K562 (cell line): ENCODE data around the gene TRIM38.

ENCODE experiments used
- FOXM1 ChIP-seq, 2 experiments: fragments of 450-650 bp in 1 of 2; sonication (generic) in 1 of 2; formaldehyde crosslinking in 1 of 2; IDR thresholded peaks; 2 replicates each; pipeline versions ENCODE4 v1.6.1 to v1.9.0; 2017 to 2022; ENCODE audit warnings: low read depth in 2 of 2, mild to moderate bottlenecking in 2 of 2, missing genetic modification reagents in 1 of 2, moderate library complexity in 1 of 2
- HDAC6 ChIP-seq: IDR thresholded peaks from 2 replicates; pipeline ENCODE4 v1.6.1; 2012; ENCODE audit warnings: low read depth, mild to moderate bottlenecking, control low read depth, inconsistent platforms, low read length, moderate library complexity
- MAFF ChIP-seq: IDR thresholded peaks from 2 replicates; pipeline ENCODE4 v1.6.1; 2012; ENCODE audit warnings: low read length, improper control_type of control experiment
- POLR2A ChIP-seq: fragments of 450-650 bp; conservative IDR thresholded peaks from 2 replicates; pipeline ENCODE4 v1.6.1; 2016
- POLR2AphosphoS5 ChIP-seq: IDR thresholded peaks from 2 replicates; pipeline ENCODE4 v1.6.1; 2011; ENCODE audit warnings: mild to moderate bottlenecking, low read depth, low read length, moderate library complexity; ENCODE audit not compliant: control insufficient read depth, insufficient read depth
- SRSF3 ChIP-seq: fragments of 200-400 bp; formaldehyde crosslinking; IDR thresholded peaks from 2 replicates; pipeline ENCODE4 v1.6.1; 2016; ENCODE audit warnings: mild to moderate bottlenecking, low read length, moderate library complexity; ENCODE audit not compliant: insufficient read depth
- TF ChIP-seq, protein P1 (sequence below), 3 experiments: IDR thresholded peaks in 2 of 3; conservative IDR thresholded peaks in 1 of 3; 2 replicates each; pipeline ENCODE4 v1.5.1; 2011 to 2012; ENCODE audit warnings: low read length in 3 of 3, mild to moderate bottlenecking in 3 of 3, control low read depth in 2 of 3, improper control_type of control experiment in 1 of 3, inconsistent platforms in 1 of 3, low read depth in 1 of 3, mixed read lengths in 1 of 3, moderate library complexity in 1 of 3; ENCODE audit not compliant: insufficient read depth in 2 of 3
- TF ChIP-seq, protein P2 (sequence below): fragments of 250-450 bp; sonication (Bioruptor Pico); IDR thresholded peaks from 2 replicates; pipeline ENCODE4 v1.5.0; 2020; ENCODE audit warnings: mild to moderate bottlenecking, borderline replicate concordance
- TF ChIP-seq, protein P3 (sequence below): fragments of 450-650 bp; formaldehyde crosslinking; IDR thresholded peaks from 2 replicates; pipeline ENCODE4 v1.4.0; 2022; ENCODE audit warnings: mild to moderate bottlenecking, moderate library complexity

DNA sequence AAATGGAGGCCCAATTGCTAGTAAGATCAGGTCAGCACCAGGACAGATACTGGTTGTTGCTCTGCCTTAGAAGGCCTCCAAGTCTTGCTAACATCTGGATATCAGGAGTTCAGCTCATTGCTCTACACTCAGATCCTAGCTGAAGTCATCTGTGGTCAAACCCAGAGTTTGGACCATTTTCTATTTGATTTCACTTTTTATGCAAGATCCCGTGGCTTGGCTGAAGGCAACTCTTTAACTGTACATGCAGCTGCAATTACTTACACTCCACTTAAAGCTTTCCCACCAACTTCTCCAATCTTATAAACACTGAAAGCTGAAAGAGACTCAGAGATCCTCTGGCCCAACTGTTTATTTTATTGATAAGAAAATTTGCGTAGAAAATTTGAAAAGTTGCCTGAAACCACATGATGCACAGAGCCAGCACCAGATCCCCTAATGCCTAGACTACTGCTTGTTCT, 34.8 kb upstream of the TRIM38 start:
- no peak for TF ChIP-seq MAFF
- TF ChIP-seq POLR2AphosphoS5 = no peak
- TF ChIP-seq POLR2A = no peak
- no peak for TF ChIP-seq HDAC6
- TF ChIP-seq, protein P1, sequence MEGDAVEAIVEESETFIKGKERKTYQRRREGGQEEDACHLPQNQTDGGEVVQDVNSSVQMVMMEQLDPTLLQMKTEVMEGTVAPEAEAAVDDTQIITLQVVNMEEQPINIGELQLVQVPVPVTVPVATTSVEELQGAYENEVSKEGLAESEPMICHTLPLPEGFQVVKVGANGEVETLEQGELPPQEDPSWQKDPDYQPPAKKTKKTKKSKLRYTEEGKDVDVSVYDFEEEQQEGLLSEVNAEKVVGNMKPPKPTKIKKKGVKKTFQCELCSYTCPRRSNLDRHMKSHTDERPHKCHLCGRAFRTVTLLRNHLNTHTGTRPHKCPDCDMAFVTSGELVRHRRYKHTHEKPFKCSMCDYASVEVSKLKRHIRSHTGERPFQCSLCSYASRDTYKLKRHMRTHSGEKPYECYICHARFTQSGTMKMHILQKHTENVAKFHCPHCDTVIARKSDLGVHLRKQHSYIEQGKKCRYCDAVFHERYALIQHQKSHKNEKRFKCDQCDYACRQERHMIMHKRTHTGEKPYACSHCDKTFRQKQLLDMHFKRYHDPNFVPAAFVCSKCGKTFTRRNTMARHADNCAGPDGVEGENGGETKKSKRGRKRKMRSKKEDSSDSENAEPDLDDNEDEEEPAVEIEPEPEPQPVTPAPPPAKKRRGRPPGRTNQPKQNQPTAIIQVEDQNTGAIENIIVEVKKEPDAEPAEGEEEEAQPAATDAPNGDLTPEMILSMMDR (IDR thresholded peaks at IDR 0.05 in 2 of 3, conservative IDR thresholded peaks at IDR 0.05 in 1 of 3; ENCODE audit: insufficient read depth in 2 of 3, low read depth in 1 of 3, low read length in 3 of 3) = no peak
- TF ChIP-seq, protein P2, sequence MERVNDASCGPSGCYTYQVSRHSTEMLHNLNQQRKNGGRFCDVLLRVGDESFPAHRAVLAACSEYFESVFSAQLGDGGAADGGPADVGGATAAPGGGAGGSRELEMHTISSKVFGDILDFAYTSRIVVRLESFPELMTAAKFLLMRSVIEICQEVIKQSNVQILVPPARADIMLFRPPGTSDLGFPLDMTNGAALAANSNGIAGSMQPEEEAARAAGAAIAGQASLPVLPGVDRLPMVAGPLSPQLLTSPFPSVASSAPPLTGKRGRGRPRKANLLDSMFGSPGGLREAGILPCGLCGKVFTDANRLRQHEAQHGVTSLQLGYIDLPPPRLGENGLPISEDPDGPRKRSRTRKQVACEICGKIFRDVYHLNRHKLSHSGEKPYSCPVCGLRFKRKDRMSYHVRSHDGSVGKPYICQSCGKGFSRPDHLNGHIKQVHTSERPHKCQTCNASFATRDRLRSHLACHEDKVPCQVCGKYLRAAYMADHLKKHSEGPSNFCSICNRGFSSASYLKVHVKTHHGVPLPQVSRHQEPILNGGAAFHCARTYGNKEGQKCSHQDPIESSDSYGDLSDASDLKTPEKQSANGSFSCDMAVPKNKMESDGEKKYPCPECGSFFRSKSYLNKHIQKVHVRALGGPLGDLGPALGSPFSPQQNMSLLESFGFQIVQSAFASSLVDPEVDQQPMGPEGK = no peak
- no peak for TF ChIP-seq SRSF3
- TF ChIP-seq, protein P3, sequence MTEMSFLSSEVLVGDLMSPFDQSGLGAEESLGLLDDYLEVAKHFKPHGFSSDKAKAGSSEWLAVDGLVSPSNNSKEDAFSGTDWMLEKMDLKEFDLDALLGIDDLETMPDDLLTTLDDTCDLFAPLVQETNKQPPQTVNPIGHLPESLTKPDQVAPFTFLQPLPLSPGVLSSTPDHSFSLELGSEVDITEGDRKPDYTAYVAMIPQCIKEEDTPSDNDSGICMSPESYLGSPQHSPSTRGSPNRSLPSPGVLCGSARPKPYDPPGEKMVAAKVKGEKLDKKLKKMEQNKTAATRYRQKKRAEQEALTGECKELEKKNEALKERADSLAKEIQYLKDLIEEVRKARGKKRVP (CRISPR knock-in tag) = no peak
- no peak for TF ChIP-seq FOXM1 (IDR thresholded peaks at IDR 0.05; ENCODE audit: low read depth)
- no peak for TF ChIP-seq FOXM1 (CRISPR knock-in tag; IDR thresholded peaks at IDR 0.05; ENCODE audit: low read depth)
